ENCODE results near the gene KCNT2.
A peak's percentile ranks its signal among the peaks of the same experiment; 100 is the strongest.
"Not testable (repeated sequence)": the region's sequence is repeated elsewhere in the genome, so short reads cannot be mapped to it uniquely, and the experiment has no call there.

KCNT2 gene

DNA sequence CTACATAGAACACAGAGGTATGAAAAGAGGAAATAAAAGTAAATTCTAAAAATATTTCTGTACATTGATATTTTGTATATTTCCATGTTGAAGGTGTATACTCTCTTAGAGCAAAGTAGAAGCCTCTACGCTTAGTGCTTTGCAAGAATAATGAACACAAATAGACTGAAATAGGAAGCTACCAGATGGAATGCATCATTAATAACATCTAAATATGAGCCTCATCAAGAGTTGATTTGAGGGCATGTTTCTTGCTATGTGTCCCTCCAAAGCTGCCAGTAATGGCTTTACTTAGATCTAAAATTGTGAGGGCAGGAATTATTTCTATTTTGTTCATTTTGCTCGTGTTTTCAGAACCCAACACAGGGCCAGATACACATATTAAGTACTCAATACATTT, 94.4 kb downstream of the KCNT2 start:
- no peak for DNase-seq (ENCODE audit: low read depth)

DNA sequence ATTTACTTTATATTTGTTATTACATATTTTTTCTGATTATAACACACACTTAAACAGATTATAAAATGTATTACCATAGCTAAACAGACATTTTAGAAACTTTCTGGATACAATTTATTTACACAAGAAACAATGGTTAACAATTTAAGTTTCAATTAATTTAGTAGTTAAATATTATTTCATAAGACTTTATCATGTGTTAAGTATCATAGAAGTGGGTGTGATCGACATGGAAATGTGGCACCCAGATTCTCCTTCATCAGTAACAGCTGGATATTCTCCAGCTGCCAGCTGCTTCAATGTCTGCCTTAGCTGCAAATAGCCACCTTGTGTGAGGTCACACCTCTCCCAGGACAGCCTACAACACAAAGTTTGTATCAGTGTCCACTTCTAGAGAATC, 97.8 kb downstream of the KCNT2 start:
- DNase-seq (ENCODE audit: low read depth): no peak

DNA sequence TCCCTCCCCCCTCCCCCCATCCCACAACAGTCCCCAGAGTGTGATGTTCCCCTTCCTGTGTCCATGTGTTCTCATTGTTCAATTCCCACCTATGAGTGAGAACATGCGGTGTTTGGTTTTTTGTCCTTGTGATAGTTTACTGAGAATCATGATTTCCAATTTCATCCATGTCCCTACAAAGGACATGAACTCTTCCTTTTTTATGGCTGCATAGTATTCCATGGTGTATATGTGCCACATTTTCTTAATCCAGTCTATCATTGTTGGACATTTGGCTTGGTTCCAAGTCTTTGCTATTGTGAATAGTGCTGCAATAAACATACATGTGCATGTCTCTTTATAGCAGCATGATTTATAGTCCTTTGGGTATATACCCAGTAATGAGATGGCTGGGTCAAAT, 104.0 kb downstream of the KCNT2 start:
- not testable (repeated sequence) for DNase-seq (ENCODE audit: low read depth)

DNA sequence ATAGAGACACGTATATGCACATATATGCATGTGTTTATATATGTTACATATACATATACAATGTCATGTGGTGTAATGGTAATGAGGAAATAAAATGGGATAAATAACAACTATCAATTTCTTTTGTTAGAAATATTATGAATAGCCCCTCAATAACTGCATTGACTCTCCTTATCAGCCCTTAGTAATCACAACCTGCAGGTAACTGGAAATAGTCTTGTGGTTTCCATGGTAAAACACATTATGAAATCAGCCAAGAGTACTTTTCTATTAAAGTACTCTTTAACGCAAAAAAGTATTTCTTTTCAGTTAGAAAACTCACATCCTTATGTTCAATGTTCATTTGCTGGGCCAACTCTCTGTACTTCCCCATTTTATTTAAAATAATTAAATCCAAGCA, 105.8 kb downstream of the KCNT2 start:
- no peak for DNase-seq (ENCODE audit: low read depth)

DNA sequence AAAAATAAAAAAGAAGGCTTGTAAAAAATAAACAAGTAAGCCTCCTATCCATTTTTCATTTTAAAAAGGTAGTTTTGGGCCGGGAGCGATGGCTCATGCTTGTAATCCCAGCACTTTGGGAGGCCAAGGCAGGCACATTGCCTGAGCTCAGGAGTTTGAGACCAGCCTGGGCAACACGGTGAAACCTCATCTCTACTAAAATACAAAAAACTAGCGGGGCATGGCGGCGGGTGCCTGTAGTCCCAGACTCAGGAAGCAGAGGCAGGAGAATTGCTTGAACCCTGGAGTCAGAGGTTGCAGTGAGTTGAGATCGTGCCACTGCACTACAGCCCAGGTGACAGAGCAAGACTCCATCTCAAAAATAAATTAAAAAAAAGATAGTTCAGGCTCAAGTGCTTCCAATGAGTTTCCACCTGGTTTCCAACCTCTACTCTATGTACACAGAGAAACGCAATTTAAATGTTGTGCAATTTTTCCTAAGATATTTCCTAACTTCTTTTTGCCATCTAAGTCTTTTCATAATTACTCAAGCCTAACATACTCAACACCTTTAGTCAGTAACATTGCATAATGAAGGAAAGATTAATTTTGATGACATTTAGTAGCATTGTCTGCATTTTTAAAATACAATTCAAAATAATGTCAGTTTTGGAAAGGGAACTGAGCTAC, 106.3 kb downstream of the KCNT2 start:
- no peak for DNase-seq (ENCODE audit: low read depth)

DNA sequence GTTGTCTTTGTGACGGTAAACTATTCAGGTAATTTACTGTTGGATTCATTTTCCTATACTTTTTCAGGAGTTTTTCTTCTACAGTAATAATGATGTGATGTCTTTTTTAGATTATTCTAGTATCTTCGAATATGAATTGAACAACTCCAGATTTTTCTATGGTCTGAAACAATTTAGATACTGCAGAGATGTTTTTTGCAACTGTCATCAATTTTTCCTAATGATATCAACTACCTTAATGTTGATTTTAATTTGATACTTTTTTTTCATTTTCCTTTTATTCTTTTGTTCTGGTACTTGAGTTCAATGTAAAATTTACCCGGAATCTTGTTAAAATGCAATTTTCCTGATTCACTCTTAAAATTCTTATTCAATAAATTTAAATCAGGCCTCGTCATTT, 110.4 kb downstream of the KCNT2 start:
- DNase-seq (ENCODE audit: low read depth): no peak

DNA sequence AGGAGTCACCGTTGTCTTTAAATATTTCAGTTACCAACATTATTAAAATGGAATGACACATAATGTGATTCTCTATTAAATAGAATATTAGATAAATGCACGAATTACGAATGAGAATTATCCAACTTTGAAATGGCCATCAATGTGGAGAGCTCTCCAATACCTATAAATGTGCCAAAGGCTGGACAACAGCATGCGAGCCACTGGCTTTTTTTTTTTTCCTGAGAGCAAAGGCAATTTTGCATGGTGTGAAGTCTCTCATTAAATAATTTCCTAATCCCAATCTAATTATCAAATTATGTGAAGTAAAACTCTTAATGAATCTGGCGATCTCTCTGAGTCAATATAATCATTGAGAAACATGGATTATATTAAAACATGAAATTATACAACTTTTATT, 113.5 kb downstream of the KCNT2 start:
- DNase-seq (ENCODE audit: low read depth): no peak

DNA sequence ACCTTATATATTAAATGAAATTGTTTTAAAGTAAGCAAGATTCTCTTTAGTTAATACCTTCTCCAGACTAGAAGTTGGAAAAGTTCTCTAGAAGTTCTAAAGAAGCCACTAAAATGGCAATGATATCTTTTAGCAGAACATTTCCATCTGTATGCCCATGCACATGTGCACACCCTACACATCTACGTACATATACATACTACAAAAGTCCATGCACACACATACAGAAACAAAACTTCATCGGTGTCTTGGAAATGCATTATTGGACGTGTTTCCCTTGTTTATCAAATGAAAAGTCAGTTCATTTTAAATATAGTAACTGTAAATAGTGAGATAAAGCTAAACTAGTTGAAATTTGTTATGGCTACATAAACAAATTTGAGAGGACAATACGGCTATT, 114.4 kb downstream of the KCNT2 start:
- no peak for DNase-seq (ENCODE audit: low read depth)

DNA sequence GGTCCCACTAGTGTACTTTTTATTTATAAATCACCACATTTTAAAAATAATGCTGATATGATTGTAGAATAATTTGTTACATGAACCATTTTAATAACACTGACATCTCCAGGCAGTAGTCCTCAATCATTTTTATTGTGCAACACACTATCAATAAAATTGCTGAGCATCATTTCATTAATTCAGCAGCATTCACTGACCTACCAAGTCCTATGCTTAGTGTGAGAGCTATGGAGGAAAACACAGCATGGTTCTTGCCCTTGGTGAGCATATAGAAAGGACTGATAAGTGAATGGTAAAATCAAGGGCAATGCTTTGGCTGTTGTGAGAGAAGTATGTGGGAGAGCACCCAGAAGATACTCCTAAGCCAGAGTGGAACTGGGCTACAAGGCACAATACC, 119.7 kb downstream of the KCNT2 start:
- DNase-seq (ENCODE audit: low read depth): no peak

DNA sequence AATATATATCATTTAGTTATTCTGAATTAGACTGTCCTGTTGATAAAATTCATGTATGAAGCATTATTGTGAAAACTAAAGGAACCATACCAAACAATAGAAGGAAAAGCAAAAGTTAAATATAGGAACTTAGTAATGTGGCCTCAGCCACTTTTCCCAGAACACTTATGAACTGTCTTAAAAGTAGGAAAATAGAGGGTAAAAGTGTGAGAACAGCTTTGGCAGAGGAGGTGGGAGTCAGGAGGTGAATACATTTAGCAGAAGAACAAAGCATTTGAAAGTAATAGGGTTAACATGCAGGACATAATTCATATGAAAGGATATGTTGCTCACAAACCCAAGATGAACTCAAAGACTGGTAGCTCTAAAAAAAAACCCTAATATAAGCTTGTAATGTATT, 121.9 kb downstream of the KCNT2 start:
- no peak for DNase-seq (ENCODE audit: low read depth)

DNA sequence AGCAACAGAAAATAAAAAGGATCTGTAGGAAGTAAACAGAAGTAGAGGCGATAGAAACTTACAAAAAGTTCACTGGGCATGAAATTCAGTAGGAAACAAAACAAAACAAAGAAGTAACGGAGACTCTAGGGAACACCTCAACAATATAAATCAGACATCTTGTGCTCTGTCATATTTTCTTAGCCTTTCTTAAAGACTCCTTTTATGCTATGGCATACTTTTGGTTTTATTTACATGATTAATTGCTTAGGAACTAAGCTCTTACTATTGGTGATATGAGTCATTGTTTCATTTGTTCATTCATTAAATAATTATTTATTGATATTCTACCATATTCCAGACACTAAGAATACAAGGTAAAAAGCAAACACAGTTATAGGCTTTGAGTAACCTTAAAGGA, 126.6 kb downstream of the KCNT2 start:
- no peak for DNase-seq (ENCODE audit: low read depth)

DNA sequence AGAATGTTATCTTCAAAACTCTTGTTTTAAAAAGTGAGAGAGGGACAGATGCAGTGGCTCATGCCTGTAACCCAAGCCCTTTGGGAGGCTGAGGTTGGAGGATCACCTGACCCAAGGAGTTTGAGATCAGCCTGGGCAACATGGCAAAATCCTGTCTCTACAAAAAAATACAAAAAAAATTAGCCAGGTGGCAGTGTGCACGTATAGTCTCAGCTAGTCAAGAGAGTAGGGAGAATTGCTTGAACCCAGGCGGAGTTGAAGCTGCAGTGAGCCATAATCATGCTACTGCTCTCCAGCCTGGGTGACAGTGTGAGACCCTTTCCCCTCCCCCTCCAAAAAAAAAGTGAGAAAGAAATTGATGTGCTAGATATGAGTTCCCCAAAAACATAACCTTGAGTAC, 131.0 kb downstream of the KCNT2 start:
- DNase-seq (ENCODE audit: low read depth): no peak

DNA sequence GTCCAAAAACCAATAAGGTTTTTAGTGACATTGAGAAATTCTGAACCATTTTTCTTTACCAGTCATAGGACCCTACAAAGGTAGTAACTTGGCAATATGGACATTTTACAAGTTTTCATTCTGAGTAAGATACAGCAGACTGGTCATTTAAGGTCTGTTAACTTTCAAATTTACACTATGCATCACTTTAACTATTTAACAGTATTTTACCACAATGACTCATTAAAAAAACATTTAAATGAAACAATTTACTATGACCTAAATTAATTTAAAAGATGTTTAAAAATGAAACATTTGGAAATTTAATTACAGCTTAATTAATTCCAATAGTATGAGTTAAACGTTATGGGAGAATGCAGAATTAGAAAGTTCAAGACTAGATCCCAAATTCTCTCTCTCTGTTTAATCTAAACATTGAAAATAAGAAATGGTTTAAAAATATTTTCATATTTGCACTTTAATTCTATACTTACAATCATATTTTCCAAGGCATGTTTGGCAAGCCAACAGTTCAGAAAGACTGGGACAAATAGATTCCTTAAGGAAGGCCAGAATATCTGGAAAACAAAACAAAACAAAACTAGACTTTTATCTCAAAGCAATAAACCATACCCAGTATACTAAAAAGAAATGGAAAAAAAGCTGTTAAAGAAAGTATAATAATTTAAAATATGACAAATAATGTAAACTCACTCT, 140.9 kb downstream of the KCNT2 start:
- DNase-seq (ENCODE audit: low read depth): no peak

DNA sequence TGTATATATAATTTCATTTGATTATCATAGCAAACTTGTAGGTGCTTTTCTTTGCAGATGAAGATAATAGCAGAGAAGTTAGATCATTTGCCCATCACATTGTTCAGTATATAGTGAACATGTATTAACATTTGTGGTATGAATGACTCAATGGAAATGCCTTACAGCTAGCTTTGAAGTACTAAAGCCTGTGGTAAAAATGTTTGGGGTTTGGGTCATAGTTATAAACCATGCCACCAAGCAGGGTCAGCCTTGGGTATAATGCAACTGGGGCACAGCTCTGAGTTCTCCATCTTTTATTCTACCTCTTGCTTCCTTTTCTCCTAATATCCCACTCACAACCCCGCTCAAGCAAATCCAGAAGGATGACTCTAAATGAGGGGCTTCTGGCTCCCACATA, 141.6 kb downstream of the KCNT2 start:
- DNase-seq (ENCODE audit: low read depth): no peak

DNA sequence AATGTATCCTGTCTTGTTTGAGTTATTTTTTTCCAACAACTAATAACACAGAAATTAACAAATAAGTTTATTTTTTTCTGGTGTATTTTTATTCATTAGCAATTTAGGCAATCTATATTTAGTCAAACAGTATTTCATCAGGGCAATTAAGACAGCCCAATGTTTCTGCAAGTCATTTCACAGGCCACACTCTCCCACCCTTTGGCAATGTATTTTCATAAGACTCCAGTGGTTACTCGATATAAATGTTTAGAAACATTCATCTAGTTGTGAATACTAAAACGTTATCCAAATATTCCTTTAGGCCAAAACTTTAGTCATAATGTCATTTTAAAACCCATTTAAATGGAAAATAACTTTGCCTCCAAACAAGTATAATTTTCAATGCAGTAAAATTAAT, 142.1 kb downstream of the KCNT2 start:
- DNase-seq (ENCODE audit: low read depth): no peak

DNA sequence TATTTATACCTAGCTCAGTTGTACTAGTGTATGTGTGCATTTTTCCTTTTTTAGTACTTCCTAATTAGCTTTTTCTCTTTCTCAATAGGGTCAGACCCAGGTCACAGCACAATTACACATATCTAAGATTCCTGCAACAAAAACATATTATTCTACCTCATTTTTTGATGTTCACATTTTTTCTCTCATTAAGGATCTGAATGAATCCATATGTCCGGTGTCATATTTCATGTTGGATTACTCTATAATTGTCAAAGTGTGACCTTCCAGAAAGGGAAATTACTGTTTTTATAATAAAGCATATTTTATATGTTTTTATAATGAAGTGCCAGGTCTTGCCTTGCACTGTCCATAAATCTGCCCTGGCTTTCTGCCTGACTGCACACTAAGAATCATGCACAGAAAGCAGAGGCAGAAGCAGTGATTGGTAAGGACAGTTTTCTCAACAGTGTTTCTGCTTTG, 143.7 kb downstream of the KCNT2 start:
- DNase-seq (ENCODE audit: low read depth): peak; percentile 9

DNA sequence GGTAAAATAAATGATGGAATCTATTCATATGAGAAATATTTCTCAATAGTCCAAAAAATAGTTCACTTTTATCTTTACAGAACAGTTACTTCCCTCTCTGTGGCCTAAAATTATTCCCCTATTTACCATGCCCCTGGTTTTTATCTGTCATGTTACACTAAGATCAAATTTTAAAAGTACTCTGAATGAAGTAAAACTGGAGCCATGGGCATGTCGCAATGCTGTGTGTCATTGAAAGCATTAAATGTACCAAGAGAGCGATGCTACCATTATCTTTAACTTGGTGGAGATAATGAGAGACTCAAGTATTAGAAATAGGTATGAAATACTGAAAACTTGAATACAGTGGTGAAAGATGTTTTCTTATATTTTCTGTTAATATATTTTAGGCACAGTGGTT, 146.2 kb downstream of the KCNT2 start:
- DNase-seq (ENCODE audit: low read depth): no peak

DNA sequence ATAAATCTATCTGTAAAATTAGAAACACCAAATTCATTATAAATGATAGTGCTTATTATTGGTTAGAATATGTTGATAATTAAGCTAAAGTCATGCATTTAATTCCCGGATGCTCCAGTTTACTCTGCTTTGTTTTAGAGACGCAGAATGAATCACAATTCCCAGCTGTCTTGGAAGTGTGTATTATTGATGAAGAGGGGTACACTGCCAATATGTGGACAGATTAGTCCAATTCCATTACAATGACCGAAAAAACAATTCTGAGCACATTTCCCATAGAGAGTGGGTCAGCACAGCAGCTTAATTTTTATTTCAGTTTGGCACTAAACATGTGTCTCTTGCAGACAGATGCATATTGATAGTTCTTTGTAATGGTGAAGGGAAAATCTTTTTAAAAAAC, 146.7 kb downstream of the KCNT2 start:
- DNase-seq (ENCODE audit: low read depth): no peak

DNA sequence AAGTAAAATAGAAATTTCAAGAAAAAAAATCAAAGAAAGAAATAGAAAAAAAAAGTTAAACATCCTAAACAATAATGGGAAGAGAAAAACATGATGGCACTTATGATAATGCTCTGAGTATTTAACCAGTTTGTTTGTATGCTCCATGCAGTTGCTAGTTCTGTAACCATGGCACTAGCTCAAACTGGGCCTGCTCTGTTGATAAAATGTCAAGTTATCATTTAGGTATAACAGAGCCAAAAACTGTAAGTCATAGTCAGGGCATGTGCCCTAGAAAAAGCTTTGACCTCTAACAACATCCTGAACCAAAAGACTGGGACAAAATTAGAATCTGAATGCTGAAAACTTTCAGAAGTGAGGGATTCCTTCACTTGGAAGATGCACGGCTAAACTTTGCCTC, 148.9 kb downstream of the KCNT2 start:
- no peak for DNase-seq (ENCODE audit: low read depth)

DNA sequence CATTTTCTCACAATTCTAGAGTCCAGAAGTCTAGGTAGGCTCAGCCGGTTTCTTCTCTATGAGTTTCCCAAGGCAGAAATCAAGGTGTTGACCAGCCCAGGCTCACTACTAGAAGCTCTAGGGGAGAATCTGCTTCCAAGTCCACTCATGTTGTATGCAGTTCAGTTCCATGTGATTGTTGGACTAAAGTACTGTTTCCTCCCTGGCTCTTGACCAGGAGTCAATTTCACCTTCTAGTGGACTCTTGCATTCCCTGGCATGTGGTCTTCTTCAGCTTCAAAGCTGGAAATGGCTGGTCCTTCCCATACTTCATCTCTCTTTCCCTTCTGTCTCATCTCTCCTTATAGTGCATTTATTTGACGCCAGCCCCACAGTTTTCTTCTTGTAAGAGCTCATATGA, 153.4 kb downstream of the KCNT2 start:
- DNase-seq (ENCODE audit: low read depth): no peak

DNA sequence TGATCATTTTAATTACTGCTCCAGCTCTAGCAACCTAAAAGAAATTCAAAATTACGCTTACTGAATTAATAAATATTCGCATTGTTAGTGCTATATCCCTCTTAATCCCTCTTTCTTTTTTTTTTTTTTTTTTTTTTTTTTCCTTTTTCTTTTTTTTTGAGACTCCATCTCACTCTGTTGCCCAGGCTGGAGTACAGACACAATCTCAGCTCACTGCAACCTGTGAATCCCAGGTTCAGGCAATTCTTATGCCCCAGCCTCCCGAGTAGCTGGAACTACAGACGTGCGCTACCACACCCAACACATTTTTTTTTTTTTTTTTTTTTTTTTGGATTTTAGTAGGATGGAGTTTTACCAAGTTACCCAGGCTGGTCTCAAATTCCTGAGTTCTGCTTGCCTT, 157.1 kb downstream of the KCNT2 start:
- no peak for DNase-seq (ENCODE audit: low read depth)

DNA sequence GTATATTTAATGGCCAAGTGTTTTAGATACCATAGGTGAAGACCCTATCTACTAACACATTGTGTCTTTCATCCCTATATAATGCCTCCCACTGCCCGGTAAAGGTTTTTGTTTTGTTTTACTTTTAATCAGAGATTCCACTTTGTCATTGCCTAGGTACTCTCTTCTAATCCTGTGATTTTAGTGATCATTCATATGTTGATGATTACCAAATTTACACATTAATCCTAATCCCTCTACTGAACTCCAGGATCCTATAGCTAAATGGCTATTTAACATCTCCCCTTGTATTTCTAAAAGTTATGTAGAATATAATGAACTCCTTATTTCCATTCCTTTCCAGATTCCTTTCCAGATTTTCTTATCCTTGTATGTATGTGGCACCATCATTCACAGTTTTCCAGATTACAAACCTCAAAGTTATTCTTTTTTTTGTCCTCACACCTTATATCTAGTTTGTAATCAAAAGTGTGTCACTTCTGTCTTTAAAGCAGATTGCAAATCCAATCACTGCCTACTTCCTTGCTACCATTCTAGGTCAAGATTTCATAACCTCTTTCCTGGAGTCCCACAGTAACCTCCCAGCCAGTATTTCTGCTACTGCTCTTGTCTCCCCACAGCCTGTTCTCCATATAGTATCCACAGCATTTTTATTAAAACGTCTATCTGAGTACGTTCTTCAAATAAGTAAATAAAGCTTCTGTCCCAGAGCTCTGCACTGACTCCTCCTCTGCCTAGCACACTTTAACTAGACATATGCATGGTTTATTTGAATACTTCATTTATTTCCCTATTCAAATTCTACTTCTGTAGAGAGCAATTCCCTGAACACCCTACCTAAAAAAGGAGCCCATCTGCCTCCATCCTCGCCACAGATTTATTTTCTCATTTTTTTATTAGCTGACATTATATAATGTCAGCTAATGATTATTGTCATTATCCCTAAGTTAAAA, 157.8 kb downstream of the KCNT2 start:
- DNase-seq (ENCODE audit: low read depth): no peak

DNA sequence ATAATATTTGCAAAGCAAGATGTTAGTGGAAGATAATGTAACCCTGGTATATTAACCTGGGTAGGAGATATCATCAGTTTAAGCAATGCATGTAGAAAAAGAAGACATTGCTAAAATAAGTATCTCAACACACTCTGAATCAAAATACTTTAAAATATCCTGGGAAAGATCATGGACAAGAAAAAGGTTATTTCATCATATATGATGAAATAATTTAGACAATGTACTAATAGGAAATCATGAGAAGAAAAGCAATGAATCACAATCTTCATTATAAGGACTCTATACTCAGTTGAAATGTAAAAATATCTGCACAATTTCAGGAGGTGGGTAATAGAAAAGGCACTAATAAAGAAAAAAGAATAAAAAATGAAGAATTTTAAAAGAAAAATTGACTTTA, 158.8 kb downstream of the KCNT2 start:
- DNase-seq (ENCODE audit: low read depth): no peak
